ENCODE results near the gene TBC1D32. TPM values are rescaled to one million over a fixed set of nuclear protein-coding genes. Genes with fewer than 3 reads are reported as not detected.
"Not testable (repeated sequence)": the region's sequence is repeated elsewhere in the genome, so short reads cannot be mapped to it uniquely, and the experiment has no call there.

TBC1D32 gene
- total RNA-seq, 4 donors from 2014 or later, result 14.9 to 27.1 (median 22.4) TPM

DNA sequence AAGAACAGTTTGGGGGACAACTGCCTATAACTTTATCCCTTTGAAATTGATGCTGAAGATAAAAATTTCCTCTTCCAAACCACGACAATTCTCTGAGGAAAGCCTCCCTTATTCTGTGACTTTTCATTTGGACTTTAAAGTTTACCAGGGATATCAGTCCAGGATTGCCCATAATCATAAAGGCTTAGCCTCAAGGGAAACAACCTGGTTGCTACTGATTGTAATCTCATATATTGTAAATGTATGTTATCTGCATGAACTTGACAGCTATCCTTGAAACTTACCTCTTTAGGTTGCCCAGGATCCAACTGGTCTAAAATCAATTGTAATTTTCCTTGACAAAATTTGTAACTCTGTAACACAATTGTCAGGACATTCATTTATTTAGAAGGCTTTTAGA, 23.8 kb downstream of the TBC1D32 start:
- WGBS, 2 donors, result 93% methylated on average over 1 of the region's 1 CpG
- no peaks in the 10 kb centered on the region for H3K27me3 ChIP-seq
- no peak overlapping the region for H3K27ac ChIP-seq
- no peaks in the 10 kb centered on the region for H3K4me1 ChIP-seq
- DNase-seq, result no peak
- H3K4me3 ChIP-seq (replicated peaks in 1 of 3), result no peak overlapping the region
- intact Hi-C loops (cut with DNase I), result no loop called here
- TF ChIP-seq POLR2A (IDR thresholded peaks at IDR 0.05), result no peak
- H3K36me3 ChIP-seq, result no peaks in the 10 kb centered on the region
- H3K9me3 ChIP-seq, result no peaks in the 10 kb centered on the region

DNA sequence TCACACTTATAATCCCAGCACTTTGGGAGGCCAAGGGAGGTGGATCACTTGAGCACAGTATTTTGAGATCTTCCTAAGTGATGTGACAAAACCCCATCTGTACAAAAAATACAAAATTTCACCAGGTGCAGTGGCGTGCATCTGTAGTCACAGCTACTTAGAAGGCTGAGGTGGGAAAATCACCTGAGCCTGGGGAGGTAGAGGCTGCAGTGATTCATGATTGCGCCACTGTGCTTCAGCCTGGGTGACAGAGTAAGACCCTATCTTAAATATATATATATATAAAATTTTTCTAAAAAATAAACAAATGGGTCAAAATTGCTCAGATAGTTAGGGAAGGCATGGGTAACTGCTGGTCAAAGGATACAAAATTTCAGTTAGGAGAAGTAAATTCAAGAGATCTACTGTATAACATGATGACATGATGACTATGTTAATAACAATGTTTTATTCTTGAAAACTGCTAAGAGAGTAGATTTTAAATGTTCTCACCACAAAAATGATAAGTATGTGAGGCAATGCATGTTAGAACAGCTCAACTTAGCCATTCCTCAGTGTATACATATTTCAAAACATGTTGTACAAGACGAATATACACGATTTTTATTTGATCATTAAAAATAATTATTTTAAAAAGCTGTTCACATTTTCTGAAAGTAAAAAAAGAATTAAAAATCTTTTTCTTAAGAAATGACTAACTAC, 24.4 kb downstream of the TBC1D32 start:
- H3K27me3 ChIP-seq, result no peaks in the 10 kb centered on the region
- H3K4me3 ChIP-seq (replicated peaks in 1 of 3), result no peak overlapping the region
- no peak for TF ChIP-seq POLR2A (IDR thresholded peaks at IDR 0.05)
- TF ChIP-seq, protein P1, sequence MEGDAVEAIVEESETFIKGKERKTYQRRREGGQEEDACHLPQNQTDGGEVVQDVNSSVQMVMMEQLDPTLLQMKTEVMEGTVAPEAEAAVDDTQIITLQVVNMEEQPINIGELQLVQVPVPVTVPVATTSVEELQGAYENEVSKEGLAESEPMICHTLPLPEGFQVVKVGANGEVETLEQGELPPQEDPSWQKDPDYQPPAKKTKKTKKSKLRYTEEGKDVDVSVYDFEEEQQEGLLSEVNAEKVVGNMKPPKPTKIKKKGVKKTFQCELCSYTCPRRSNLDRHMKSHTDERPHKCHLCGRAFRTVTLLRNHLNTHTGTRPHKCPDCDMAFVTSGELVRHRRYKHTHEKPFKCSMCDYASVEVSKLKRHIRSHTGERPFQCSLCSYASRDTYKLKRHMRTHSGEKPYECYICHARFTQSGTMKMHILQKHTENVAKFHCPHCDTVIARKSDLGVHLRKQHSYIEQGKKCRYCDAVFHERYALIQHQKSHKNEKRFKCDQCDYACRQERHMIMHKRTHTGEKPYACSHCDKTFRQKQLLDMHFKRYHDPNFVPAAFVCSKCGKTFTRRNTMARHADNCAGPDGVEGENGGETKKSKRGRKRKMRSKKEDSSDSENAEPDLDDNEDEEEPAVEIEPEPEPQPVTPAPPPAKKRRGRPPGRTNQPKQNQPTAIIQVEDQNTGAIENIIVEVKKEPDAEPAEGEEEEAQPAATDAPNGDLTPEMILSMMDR (IDR thresholded peaks at IDR 0.05), result no peak
- peak in 1 of 2 donors; percentile 12 for DNase-seq
- WGBS, 2 donors, result 91% methylated on average over 4 of the region's 4 CpGs
- no peaks in the 10 kb centered on the region for H3K4me1 ChIP-seq
- H3K9me3 ChIP-seq, result no peaks in the 10 kb centered on the region
- no peaks in the 10 kb centered on the region for H3K36me3 ChIP-seq
- intact Hi-C loops (cut with DNase I), result no loop called here
- no peak overlapping the region for H3K27ac ChIP-seq

DNA sequence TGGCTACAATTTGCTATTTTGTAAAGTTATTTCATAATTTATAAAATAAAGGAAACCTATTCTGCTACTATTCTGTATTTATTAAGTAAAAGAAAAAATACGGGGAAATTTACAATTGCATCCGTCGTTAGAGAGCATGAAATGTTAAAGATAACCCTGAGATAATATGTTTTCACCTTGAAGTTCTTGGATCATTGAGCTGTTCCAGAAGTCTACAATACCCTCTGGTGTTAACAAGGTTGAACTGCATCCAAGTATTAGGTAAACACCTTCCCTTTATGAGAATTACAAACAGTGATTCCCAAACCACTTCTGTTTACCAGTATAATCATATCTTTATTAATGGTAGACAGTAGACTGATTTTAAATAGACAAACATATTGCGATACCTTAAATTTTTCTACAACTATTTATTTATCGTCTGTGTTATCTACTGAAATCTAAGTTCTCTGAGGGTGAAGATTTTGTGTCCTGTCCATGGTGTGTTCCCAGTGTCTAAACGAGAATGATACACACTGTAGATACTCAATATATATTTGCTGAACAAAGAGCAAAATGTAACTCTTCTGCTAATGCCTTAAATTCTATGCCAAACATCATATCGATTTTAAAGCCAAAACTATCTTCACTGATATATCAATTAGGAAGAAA, 28.2 kb downstream of the TBC1D32 start:
- no peak overlapping the region for H3K4me3 ChIP-seq (replicated peaks in 1 of 3)
- TF ChIP-seq POLR2A (IDR thresholded peaks at IDR 0.05), result no peak
- TF ChIP-seq, protein P1 (IDR thresholded peaks at IDR 0.05), result peak in 5 of 6 experiments; percentile 12 to 63 (median 61)
- H3K4me1 ChIP-seq, result no peaks in the 10 kb centered on the region
- H3K27me3 ChIP-seq, result no peaks in the 10 kb centered on the region
- H3K36me3 ChIP-seq, result no peaks in the 10 kb centered on the region
- intact Hi-C loops (cut with DNase I), result no loop called here
- WGBS, 2 donors, result 61 to 62% methylated on average over 7 of the region's 7 CpGs
- DNase-seq, result no peak
- H3K9me3 ChIP-seq, result no peaks in the 10 kb centered on the region
- no peak overlapping the region for H3K27ac ChIP-seq

DNA sequence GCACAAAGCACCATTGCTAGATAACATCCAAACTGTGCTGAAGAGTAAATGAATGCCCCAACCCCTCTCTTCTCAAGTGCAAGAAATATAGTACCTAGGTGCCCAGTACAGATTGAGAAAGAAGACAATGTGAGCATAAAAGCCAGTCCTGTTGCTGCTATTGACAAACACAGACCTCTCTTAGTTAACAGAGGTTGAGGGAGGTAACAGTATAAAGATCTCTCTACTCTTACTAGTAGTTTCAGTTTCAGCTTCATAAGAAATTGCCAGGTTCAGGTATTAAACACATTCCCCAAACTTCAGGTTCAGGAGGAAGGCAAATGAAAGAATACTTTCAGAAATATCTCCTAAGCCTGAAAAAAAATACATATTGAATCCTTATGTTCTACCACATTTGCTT, 31.4 kb downstream of the TBC1D32 start:
- TF ChIP-seq POLR2A (IDR thresholded peaks at IDR 0.05), result no peak
- TF ChIP-seq, protein P1 (IDR thresholded peaks at IDR 0.05), result no peak
- Histone ChIP-seq H3K27me3 (no peaks in the 10 kb centered on the region), H3K36me3 (no peaks in the 10 kb centered on the region), H3K27ac (no peak overlapping the region), H3K4me1 (no peaks in the 10 kb centered on the region), H3K4me3 (replicated peaks in 1 of 3) (no peak overlapping the region), H3K9me3 (no peaks in the 10 kb centered on the region)
- intact Hi-C loops (cut with DNase I), result no loop called here
- DNase-seq, result no peak

DNA sequence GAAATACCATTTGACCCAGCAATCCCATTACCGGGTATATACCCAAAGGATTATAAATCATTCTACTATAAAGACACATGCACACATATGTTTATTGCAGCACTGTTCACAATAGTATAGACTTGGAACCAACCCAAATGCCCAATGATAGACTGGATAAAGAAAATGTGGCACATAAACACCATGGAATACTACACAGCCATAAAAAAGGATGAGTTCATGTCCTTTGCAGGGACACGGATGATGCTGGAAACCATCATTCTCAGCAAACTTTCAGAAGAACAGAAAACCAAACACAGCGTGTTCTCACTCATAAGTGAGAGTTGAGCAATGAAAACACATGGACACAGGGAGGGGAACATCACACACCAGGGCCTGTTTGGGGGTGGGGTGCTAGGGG, 33.1 kb downstream of the TBC1D32 start:
- 96 to 97% methylated on average over 3 of the region's 3 CpGs for WGBS, 2 donors

DNA sequence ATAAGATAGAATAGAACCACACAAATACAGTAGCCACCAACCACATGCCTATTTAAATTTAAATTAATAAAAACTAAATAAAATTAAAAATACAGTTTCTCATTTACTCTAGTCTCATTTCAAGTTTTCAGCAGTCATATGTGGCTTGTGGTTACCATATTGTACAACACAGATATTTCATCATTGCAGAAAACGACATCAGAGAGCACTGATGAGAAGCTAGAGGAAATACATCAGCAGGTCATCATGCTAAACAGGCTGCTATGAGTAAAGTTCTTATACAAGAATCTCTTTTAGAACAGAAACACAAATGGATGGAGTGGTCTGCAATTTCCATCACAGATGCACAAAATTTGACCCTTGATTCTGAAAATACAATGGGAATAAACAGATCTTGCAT, 36.6 kb downstream of the TBC1D32 start:
- Histone ChIP-seq H3K36me3 (peaks cover 0 to 4% of the 10 kb centered on the region in 2 donors), H3K4me3 (replicated peaks in 1 of 3) (no peak overlapping the region), H3K4me1 (no peaks in the 10 kb centered on the region), H3K27ac (no peak overlapping the region), H3K9me3 (no peaks in the 10 kb centered on the region), H3K27me3 (no peaks in the 10 kb centered on the region)
- DNase-seq, result no peak
- WGBS, 2 donors, result 85 to 88% methylated on average over 1 of the region's 1 CpG
- TF ChIP-seq, protein P1 (IDR thresholded peaks at IDR 0.05), result no peak
- TF ChIP-seq POLR2A (IDR thresholded peaks at IDR 0.05), result no peak
- intact Hi-C loops (cut with DNase I), result no loop called here

More for the DNA sequence above, 33.1 kb downstream of the TBC1D32 start:
- H3K27ac ChIP-seq; H3K27me3 ChIP-seq; H3K4me3 ChIP-seq (replicated peaks in 1 of 3); H3K4me1 ChIP-seq; intact Hi-C loops (cut with DNase I); H3K9me3 ChIP-seq; H3K36me3 ChIP-seq; DNase-seq: not testable (repeated sequence)
